ENCODE data around the gene GALNT9.
"Not testable (repeated sequence)": the region's sequence is repeated elsewhere in the genome, so short reads cannot be mapped to it uniquely, and the experiment has no call there.

Gene GALNT9

DNA sequence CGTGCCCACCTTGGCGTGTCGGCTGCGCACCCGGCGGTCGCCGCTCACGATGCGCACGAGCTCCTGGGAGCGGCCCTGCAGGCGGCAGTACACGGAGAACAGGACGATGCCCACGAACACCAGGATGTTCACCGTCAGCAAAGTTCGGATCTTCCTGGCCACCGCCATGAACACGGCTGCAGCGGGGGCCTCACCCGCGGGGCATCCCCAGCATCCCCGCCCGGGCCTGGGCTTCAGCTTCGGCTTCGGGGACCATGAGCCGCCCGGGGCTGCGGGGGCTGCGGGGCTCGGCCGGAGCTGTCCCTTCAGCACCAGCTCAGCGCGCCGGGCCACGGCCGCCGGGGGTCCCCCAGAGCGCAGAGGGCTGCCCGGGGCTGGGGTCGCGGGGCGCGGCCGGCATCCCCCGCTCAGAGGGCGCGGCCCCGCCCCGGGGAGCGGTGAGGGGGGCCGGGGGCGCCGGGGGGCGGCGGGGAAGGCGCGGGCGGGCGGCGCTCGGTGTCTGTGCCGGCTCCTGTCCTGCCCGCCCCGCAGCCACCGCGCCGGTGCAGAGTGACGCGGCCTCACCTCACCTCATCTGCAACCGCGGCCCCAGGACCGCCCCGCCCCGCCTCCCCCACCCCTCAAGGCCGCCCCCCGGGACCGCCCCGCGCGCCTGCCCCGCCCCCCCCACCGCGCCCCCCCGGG, at the start of gene GALNT9:
Gene GALNT9, minus strand, starts transcription at position 554 of the 684 bp plus-strand sequence. Its CDS starts 386 bp downstream, at position 168.
- DNase-seq = no peak

DNA sequence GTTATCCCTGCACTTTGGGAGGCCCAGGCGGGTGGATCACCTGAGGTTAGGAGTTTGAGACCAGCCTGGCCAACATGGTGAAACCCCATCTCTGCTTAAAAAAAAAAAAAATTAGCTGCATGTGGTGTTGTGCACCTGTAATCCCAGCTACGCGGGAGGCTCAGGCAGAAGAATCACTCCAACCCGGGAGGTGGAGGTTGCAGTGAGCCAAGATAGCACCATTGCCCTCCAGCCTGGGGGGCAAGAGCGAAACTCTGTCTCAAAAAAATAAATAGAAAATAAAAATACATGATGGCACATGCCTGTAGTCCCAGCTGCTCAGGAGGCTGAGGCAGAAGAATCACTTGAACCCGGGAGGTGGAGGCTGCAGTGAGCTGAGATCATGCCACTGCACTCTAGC, 49.7 kb upstream of the GALNT9 start:
- DNase-seq = not testable (repeated sequence)

DNA sequence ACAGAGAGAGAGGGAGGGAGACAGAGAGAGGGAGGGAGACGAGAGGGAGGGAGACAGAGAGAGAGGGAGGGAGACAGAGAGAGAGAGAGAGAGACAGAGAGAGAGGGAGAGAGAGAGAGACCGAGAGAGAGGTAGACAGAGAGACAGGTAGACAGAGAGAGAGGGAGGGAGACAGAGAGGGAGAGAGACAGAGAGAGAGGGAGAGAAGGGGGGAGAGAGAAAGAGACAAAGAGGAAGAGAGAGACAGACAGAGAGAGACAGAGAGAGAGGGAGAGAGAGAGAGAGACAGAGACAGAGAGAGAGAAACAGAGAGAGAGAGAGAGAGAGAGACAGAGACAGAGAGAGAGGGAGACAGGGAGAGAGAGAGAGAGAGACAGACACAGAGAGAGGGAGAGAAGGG, 47.8 kb upstream of the GALNT9 start:
- no peak for DNase-seq

DNA sequence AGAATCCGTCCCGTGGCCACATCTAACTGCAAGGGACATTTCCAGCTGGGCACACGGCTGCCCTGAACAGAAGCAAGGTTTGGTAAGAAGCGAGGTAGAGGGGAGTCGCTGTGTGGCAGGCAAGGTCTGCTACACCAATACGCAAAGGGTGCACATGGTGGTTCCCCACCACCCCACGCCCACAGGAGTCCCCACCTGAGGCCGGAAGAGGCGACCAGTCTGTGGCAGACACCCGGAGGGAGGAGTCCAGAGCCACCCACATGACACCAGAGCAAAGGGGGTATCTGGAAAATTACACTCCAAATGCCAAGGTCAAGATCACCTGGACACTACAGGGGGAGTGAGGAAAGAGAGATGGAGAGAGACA, 47.1 kb upstream of the GALNT9 start:
- no peak for DNase-seq

DNA sequence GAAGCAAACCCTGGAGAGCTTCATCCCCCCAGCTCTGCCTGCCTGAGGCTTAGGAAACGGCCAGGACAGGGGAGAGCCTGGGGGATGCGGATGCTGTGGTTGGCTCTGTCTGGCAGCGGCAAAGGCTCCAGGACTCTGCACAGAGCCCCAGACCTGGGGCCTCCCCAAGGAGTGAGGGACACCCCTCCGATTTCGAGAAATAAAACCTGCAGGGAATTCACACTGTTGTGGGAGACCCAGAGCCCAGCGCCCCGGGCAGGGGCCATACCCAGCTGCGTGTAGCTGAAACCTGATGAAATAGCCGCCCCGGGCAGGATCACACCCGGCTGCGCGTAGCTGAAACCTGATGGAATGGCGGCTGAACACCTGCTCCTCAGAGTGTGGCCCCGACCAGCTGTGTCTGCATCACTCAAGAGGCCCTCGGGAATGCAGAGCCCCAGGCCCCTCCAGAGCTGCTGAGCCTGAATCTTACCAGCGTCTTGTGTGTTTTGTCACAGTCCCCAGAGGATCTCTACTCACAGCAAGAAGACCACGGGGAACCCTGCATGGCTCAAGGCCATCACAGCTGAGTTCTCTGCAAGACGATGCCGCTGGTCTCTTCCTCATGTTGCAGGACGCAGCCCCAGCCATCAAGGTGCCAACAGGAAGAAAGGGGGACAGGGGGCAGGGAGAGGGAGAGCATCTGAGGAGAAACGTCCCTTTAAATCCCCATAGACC, 46.5 kb upstream of the GALNT9 start:
- no peak for DNase-seq

DNA sequence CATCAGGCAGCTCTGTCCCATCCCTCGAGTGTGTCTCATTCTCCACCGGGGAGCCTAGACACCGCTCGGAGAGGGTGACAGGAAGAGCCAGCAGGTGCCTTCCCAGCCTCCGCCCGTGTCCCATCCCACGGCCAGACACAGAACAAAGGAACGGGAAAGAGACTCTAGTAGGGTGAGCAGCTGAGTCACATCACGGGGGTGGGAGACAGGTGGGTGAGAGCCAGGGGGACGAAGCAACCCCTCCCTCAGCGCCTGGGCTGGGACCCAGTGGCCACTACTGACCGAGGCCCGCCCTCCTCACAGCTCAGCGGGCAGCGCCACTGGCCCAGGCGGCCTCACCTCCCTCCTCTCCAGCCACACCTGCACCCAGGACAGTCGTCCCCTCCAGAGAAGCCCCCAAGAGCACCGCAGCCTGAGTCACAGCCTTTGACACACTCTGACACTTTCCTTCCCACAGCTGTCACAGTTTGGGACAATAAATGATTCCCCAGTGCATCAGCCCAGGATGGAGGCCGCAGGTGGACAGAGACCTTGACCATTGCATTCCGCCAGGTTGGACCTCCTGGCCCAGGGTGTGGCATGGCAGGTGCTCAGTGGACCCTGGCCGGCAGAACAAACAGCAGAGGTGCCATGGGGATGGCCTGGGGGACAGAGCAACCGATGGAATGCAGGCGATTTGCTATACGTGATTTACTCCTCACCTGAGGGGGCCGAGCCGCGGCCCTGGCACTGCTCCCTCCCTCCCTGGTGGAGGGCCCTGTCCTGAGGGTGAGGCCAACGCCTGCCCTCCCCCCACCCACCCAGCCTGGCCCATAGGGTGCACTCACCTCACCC, 45.4 kb upstream of the GALNT9 start:
- DNase-seq = no peak

DNA sequence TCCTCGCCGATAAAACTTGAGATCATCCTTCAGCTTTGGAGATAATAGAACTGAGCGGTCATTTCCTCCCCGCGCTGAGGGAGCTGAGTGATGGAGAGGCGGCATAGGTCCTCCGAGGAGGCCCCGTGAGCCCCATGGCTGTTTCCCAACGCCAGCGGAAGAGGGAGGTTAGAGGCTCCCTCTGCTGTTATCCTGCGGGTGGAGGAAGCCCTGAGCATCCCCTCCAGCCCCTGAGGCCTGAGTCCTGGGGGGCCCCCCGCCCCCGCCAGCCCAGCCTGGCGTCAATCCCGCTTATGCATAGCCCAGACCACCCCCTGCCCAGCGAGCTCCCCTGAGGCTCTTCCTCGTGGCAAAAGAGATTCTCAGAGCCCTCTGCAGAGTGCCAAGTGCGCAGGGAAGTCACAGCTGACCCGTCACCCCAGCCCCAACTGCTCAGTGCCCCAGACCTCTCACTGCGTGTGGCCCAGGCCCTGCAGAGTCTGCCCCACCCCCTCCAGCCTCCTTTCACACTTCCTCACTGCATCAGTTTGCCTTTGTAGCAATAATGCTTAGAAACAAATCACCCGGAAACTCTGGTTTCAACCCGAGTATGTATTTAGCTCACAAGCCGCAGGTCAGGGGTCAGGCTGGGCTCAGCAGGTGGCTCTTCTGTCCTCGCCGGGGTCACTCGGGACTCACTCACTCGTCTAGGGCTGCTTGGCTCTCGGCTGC, 44.7 kb upstream of the GALNT9 start:
- DNase-seq = no peak

DNA sequence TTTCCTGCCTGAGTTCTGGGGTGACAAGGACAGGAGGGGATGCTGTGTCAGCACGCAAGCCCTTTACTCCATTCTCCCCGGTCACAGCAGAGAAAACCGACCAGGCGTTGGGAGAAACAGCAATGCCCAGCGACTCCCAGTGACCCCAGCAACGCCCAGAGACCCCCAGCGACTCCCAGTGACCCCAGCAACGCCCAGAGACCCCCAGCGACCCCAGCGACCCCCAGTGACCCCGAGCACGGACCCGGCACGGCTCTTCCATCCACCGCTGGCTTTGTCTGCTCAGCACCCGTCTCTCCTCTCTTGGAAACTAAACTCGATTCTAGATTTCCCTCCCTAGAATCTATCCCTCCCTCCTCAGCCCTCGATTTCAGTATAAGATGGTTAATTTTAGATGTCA, 38.5 kb upstream of the GALNT9 start:
- DNase-seq = no peak

DNA sequence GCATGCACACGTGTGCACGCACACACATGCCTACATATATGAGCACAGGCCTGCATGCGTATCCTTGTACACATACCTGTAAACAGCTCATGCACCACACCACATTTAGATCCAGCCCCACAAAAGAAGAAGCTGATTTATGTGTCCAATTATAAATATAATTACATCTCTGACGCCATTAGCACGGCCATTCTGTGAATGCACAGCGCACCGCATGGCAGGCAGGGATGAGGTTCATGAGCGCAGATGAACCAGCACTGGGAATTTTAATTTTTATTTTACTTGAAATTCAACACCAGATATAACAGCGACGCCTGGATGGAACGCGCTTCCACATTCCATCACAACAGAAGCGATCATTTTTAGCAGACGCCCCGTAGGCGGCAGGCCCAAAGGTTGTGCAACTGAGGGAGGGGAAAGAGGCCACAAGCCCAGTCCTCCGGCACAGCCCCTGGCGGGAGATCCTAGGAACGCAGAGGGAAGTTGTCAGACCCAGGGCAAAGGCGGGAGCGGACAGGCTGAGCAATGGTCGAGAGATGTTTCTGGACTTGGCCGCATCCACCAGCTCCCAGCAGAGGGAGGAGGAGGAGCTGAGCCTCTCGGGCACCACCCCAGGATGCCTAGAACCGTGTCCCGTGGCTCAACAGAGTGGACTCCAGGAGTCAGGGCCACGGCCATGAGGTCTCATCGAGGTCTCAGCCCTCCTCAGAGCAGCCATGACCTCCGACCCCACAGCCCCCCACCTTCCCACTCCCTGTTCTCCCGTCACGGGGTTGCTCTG, 37.9 kb upstream of the GALNT9 start:
- DNase-seq = no peak

DNA sequence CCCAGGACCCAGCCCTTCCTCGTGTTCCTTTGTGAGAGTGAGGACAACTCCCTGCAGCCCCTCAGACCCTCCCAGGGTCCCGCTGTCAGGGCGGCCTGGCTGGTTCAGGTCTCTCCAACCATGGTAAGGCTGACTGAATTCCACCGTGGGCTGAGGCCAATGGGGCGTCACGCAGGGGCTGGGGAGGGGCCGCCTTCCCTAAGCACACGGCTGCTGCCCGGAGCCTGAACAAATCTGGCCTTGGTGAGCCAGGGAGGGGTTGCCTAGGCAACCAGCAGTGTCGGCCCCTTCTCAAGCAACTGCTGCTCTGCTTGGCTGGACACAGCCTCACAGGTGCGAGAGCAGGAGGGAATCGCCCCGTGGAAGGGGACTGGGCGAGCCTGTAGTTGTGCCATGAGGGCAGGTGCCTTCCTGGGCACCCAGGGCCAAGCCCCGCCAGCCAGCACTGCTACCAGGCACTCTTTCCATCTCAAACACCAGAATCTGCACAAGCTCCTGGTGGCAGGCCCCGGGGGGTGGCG, 37.0 kb upstream of the GALNT9 start:
- no peak for DNase-seq

DNA sequence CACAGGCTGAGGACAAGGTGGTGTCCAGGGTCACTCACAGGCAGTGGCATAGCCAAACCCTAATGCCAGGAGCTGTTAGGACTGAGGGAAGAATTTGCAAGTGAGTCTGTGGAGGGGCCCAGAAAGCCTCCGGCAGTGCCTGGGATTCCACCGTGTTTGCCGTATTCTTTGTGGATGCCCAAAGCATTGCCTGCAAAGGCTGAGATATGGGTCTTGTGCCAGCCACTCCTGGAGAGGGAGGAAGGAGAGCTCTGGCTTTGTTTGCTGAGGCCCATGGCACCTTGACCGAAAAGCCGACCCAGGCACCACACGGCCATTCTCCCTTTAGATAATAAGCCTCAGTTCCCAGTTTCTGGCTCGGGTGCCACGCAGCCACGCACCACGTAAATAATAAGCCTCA, 35.8 kb upstream of the GALNT9 start:
- no peak for DNase-seq

DNA sequence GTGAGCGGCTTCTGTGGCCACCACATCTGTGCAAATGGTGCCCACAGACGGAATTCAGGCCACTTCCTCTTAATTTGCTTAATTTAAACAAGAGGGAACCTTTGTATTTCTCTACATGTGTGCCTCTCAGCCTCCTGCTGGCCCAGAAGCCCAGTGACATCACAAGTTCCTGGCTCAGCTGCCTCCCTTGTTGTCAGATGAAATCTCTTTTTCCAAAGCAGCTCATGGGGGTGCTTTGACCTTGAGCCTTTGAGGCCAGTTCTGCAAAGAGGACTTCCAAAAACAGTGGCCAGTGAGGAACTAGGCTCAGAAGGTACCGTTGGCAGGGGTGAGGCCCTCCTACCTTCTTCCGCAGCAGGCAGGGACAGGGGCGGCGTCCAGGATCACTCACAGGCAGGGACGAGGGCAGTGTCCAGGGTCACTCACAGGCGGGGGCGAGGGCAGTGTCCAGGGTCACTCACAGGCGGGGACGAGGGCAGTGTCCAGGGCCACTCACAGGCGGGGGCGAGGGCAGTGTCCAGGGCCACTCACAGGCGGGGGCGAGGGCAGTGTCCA, 35.0 kb upstream of the GALNT9 start:
- no peak for DNase-seq

DNA sequence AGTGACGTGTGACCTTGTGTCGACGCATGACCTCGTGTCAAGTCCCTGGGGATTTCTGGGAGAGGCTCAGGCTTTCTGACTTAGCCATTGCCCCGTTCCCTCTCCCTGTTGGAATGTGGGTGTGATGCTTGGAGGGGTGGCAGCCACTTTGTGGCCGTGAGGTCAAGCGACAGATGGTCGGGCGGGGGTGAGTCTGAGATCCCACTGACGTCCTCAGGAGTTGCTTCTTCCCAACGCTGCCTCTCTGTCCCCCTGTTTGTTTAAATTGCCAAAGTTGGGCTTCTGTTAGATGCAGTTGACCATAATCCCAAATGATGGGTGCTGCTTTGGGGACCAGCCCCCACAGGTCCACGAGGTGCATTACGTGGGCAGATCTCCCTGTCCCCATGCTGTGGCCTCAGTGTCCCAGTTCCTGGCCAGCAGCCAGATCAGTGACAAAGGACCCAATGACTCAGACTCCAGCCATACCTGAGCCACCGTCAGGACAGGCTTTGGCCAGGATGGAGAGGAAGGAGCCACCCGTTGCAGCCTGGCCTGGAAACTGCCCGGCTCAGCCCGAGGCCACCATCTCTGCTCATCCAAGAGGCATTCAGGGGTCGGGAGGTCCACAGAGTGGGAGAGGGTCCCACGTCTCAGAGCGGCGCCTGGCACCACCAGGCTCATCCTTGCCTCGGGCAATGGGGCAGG, 34.4 kb upstream of the GALNT9 start:
- no peak for DNase-seq

DNA sequence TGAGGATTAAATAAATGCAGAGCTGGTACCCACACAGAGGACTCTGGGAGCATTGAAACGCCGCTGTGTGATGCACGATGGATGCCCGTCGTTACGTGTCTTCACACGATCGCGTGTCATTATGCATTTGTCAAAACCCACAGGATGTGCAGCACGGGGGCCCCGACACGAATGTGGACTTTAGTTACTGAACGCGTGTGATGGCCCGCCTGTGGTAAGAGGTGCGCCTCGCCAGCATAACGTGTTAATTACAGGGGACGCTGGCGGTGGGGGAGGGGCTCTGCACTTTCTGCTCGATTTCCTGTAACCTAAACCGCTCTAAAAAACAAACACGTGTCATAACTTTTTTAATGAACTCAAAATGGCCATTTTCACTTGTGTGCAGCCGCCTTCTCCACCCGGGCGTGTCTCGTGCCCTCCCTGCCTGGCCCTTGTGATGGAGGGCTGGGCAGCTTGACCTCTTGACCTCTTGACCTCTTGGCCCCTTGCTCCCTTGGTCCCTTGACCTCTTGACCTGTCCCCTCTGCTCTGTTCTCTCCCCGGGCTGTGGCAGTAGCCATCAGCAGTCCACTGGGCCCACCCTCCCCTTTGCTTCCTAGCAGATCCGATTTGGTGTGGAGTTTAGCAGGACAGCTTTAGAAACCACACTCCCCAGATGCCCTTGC, 33.7 kb upstream of the GALNT9 start:
- no peak for DNase-seq

DNA sequence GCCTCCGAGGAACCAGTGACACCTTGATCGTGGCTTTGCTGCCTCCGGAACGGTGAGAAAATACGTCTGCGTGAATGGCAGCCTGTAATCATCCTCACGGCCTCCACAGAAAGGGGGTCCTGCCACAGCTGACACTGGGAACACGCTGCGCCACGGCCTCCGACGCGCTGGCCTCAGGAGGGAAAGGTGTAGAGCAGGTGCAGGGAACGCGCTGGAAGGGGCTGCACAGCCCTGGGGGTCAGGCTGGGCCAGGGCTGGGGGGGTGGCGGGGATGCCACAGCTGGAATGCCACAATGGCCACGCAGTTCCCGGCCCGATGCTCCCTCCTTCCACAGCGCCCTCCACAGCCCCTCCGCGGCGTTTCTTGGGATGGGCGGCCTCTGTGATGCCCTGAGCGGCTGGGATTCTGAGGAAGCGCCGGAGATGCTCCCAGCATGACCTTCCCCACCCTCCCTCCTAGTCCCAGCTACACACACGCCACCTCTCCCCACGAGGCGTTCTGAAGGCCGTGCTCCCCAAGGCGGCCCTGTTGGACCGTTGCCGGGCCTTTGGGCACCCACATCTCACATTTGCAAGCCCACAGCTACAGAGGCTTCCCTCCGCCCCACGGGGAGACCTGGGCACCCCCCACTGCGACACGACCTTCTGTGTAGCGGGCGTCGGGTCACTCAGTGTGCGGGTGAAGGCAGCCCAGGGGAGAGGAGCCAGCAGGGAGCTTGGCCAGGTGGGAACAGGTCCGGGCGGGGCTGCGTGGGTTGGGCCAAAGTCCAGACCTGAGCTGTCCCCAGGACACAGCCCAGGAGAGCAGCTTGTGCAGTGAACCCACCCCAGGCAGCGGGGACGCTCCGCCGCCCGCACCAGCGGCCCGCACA, 31.8 kb upstream of the GALNT9 start:
- DNase-seq = no peak

DNA sequence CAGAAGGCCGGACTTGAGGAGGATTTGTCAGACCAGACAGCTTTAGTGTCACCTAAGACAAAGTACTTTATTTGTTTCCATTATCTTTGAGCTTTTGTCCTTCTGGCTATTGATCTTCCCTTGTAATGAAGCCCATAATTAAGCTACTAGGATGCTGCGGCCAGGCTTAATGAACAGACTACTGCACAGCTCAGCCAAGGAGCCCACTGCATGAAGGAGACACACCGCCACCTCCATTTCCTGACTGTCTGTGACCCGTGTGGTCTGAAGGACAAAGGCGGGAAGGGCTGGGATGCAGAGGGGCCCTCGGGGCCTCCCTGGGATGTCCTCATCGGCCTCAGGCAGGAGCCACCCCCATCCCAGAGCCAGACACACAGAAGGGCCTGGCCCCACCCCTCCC, 31.0 kb upstream of the GALNT9 start:
- no peak for DNase-seq

DNA sequence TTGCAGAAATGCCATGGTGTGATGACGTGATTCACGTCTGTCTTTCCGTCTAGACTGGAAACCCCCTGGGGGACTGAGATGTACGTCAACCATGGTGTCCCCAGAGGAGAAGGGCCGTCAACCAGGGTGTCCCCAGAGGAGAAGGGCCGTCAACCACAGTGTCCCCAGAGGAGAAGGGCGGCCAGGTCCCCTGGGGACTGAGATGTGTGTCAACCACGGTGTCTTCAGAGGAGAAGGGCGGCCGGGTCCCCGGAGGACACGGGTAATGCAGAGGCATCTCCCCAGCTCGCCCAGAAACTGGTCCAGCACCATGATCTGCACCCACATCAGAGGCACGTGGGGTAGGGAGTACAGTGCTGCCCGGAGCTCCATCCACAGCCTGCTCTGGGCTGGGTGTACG, 30.6 kb upstream of the GALNT9 start:
- DNase-seq = no peak

DNA sequence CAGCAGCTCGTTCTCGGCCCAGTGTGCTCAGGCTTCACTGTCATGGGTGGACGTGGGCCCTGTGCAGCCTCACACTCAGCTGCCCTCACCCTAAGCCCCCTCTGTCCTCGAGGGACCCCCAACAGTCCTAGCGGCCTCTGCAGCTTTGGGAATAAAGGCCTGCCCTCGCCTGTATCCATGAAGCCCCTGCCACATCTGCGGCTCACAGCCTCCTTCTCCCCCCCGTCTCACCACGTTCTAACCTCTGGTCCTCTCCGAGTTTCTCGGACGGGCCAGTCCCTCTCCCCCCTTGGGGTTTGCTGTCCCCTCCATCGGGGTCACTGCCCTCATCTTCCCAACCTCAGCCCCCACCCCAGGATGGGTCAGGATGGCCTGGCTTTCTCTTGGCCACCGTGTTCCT, 30.2 kb upstream of the GALNT9 start:
- no peak for DNase-seq
